Renal cortex interstitium (tissue), 11 donors: Measurements from ENCODE around the gene PHF10. TPM values are rescaled to one million over a fixed set of nuclear protein-coding genes. Genes with fewer than 3 reads are reported as not detected.

ENCODE experiments used
- DNase-seq, 11 donors: peaks; one replicate each; pipeline ENCODE4 v3.0.0-alpha.2; 2013; ENCODE audit warnings: low read depth in 9 of 11, low spot score in 4 of 11; ENCODE audit errors: extremely low read depth in 1 of 11
- polyA plus RNA-seq, 3 donors: library from polyadenylated mRNA; unstranded; fragments of 120-200 nt; gene quantifications; one replicate each; pipeline ENCODE4 v1.2.1, GENCODE V29; 2013; ENCODE audit not compliant: insufficient read length in 3 of 3

Gene PHF10
- polyA plus RNA-seq, 3 donors, result 107 to 125 (median 111) TPM

GRCh38 chr6:169660751-169661390 lies 63.4 kb downstream of the PHF10 start:
- no peak for DNase-seq

- DNase-seq, result no peak
These were observed 64.3 kb downstream of the PHF10 start for GRCh38 chr6:169659820-169660610.

- no peak for DNase-seq
These were observed 67.1 kb downstream of the PHF10 start for GRCh38 chr6:169657284-169657610.

- DNase-seq, result no peak
These were observed 67.6 kb downstream of the PHF10 start for GRCh38 chr6:169656546-169657283.

- peak in 9 of 11 donors; percentile 36 to 71 (median 57) for DNase-seq
These were observed 69.5 kb downstream of the PHF10 start for GRCh38 chr6:169654598-169655391.

Other genes with a start within 250 kb of the PHF10 start
- gene WDR27, start 22.5 kb downstream of the PHF10 start, polyA plus RNA-seq, result 100 to 1,000 TPM in 1 of 3 donors, 10 to 100 TPM in 2; 44.0 to 105 (median 56.7) TPM
- gene C6orf120, start 22.4 kb downstream of the PHF10 start, polyA plus RNA-seq, result 10 to 100 TPM; 38.4 to 43.6 (median 41.8) TPM
- gene DYNLT2, start 27.1 kb upstream of the PHF10 start, polyA plus RNA-seq, result 1 to 10 TPM; 6.1 to 9.6 (median 7.6) TPM
- gene ERMARD, start 27.1 kb upstream of the PHF10 start, polyA plus RNA-seq, result 10 to 100 TPM; 36.0 to 57.2 (median 40.5) TPM